Measurements from ENCODE around the gene KCNIP4.

GRCh38 chr4:20809812-20810211 is 1138.8 kb downstream of the KCNIP4 start:
- TF ChIP-seq TBP (IDR thresholded peaks at IDR 0.05; ENCODE audit: low read depth, low read length) (no peak), POLR2AphosphoS5 (IDR thresholded peaks at IDR 0.05; ENCODE audit: low read depth, low read length) (no peak)

All from H1 (cell line).